Trophoblast cell (in vitro differentiated cells and primary cell): ENCODE results near the gene NGB.

Experiments
- DNase-seq, 2 donors: peaks; one replicate each; pipeline ENCODE4 v3.0.0-alpha.2; 2016
- H2AFZ ChIP-seq: 2 replicates; pipeline ENCODE4 v1.6.1; 2013; ENCODE audit warnings: low read length, moderate library complexity, mild to moderate bottlenecking; ENCODE audit not compliant: insufficient read depth, poor library complexity
- H2AK5ac ChIP-seq: 2 replicates; pipeline ENCODE4 v1.6.1; 2013; ENCODE audit warnings: mild to moderate bottlenecking, low read length
- H2BK120ac ChIP-seq: 2 replicates; pipeline ENCODE4 v1.6.1; 2013; ENCODE audit warnings: low read length, mild to moderate bottlenecking, moderate library complexity; ENCODE audit not compliant: insufficient read depth, poor library complexity
- H2BK12ac ChIP-seq: 2 replicates; pipeline ENCODE4 v1.6.1; 2013; ENCODE audit warnings: mild to moderate bottlenecking, low read length, moderate library complexity
- H2BK5ac ChIP-seq: 2 replicates; pipeline ENCODE4 v1.6.1; 2013; ENCODE audit warnings: low read length, low read depth, moderate library complexity, mild to moderate bottlenecking; ENCODE audit not compliant: poor library complexity
- H3K14ac ChIP-seq: 2 replicates; pipeline ENCODE4 v1.6.1; 2013; ENCODE audit warnings: mild to moderate bottlenecking, low read length
- H3K18ac ChIP-seq: 2 replicates; pipeline ENCODE4 v1.6.1; 2013; ENCODE audit warnings: mild to moderate bottlenecking, low read length
- H3K23ac ChIP-seq: 2 replicates; pipeline ENCODE4 v1.6.1; 2013; ENCODE audit warnings: low read length
- H3K27ac ChIP-seq: 2 replicates; pipeline ENCODE4 v1.5.1; 2013; ENCODE audit warnings: low read depth, mild to moderate bottlenecking, inconsistent platforms, low read length, moderate library complexity
- H3K27me3 ChIP-seq: 2 replicates; pipeline ENCODE4 v1.6.1; 2013; ENCODE audit warnings: inconsistent platforms, mild to moderate bottlenecking, low read length, moderate library complexity; ENCODE audit not compliant: insufficient read depth
- H3K36me3 ChIP-seq, 2 experiments: 1 replicate in 1 of 2; 2 replicates in 1 of 2; pipeline ENCODE4 v1.6.1; 2013; ENCODE audit warnings: low read length in 2 of 2, mild to moderate bottlenecking in 2 of 2, moderate library complexity in 1 of 2; ENCODE audit not compliant: insufficient read depth in 2 of 2, control insufficient read depth in 1 of 2
- H3K4ac ChIP-seq: 2 replicates; pipeline ENCODE4 v1.6.1; 2013; ENCODE audit warnings: low read depth, mild to moderate bottlenecking, low read length, moderate library complexity
- H3K4me1 ChIP-seq, 2 experiments: 1 replicate in 1 of 2; 2 replicates in 1 of 2; pipeline ENCODE4 v1.6.1; 2013; ENCODE audit warnings: low read length in 2 of 2, mild to moderate bottlenecking in 2 of 2, moderate library complexity in 1 of 2; ENCODE audit not compliant: insufficient read depth in 2 of 2, control insufficient read depth in 1 of 2
- H3K4me2 ChIP-seq: 2 replicates; pipeline ENCODE4 v1.6.1; 2013; ENCODE audit warnings: inconsistent platforms, mild to moderate bottlenecking, low read length, moderate library complexity
- H3K4me3 ChIP-seq: 2 replicates; pipeline ENCODE4 v1.5.1; 2013; ENCODE audit warnings: mild to moderate bottlenecking, low read depth, low read length, inconsistent platforms
- H3K79me1 ChIP-seq: one replicate; pipeline ENCODE4 v1.6.1; 2013; ENCODE audit warnings: low read length
- H3K79me2 ChIP-seq: 2 replicates; pipeline ENCODE4 v1.6.1; 2013; ENCODE audit warnings: low read length, mild to moderate bottlenecking; ENCODE audit not compliant: control insufficient read depth, insufficient read depth, poor library complexity
- H3K9ac ChIP-seq: 2 replicates; pipeline ENCODE4 v1.6.1; 2013; ENCODE audit warnings: mild to moderate bottlenecking, low read length
- H3K9me3 ChIP-seq: 2 replicates; pipeline ENCODE4 v1.6.1; 2013; ENCODE audit warnings: low read depth, mild to moderate bottlenecking, control low read depth, inconsistent platforms, low read length; ENCODE audit not compliant: insufficient read depth
- H4K12ac ChIP-seq: 2 replicates; pipeline ENCODE4 v1.6.1; 2013; ENCODE audit warnings: low read depth, mild to moderate bottlenecking, low read length, moderate library complexity
- H4K8ac ChIP-seq: 2 replicates; pipeline ENCODE4 v1.6.1; 2013; ENCODE audit warnings: low read depth, mild to moderate bottlenecking, low read length, moderate library complexity
- H4K91ac ChIP-seq: one replicate; pipeline ENCODE4 v1.6.1; 2013; ENCODE audit warnings: low read depth, mild to moderate bottlenecking, low read length, moderate library complexity
- WGBS: extraction: QIAGEN DNeasy Blood & Tissue Kit; methylation state at CpG from one replicate; pipeline ENCODE4 v1.1.7; 2013; ENCODE audit warnings: missing lambda C conversion rate; ENCODE audit not compliant: insufficient read length, insufficient coverage; ENCODE audit errors: extremely low coverage; 5-methylcytosine and 5-hydroxymethylcytosine counted together

Gene NGB

DNA sequence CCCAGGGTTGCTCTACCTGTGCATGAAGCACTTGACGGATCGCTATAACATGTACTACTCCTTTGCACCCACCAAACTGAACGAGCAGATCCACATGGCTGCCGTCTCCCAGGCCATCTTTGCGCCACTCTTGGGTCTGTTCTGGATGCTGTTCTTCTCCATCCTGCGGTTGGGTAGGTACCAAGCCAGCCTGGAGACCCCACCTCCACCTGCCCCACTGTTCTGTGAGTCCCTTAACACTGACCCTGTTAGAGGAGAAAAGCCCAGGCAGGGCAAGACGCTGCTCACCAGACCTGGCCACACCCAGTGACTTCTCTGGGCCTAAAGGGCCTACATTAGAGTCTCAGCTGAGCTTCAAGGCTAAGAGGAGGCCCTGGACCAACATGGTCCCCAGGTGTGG, 21.7 kb downstream of the NGB start:
- Histone ChIP-seq H3K9ac (no peak overlapping the region), H3K14ac (no peak overlapping the region), H3K27ac (no peak overlapping the region), H3K4ac (no peak overlapping the region), H3K79me2 (no peaks in the 10 kb centered on the region), H2BK120ac (no peak overlapping the region), H2AK5ac (no peak overlapping the region), H2BK12ac (no peak overlapping the region), H3K36me3 (no peaks in the 10 kb centered on the region), H3K4me2 (no peak overlapping the region), H4K12ac (no peak overlapping the region), H3K79me1 (no peaks in the 10 kb centered on the region), H3K9me3 (no peaks in the 10 kb centered on the region), H4K91ac (no peak overlapping the region), H2BK5ac (no peak overlapping the region), H3K4me3 (no peak overlapping the region), H2AFZ (no peak overlapping the region), H3K23ac (no peak overlapping the region), H3K18ac (no peak overlapping the region), H4K8ac (no peak overlapping the region), H3K27me3 (peaks cover 2% of the 10 kb centered on the region), H3K4me1 (no peaks in the 10 kb centered on the region)
- no peak for DNase-seq
- no CpG with 5 or more reads among the region's 7 CpGs for WGBS

- no peak overlapping the region for H2AK5ac ChIP-seq
These were observed 22.3 kb downstream of the NGB start for GRCh38 chr14:77248666-77249065.

GRCh38 chr14:77246784-77247183, 24.2 kb downstream of the NGB start:
- no peaks in the 10 kb centered on the region for H3K4me1 ChIP-seq
- no peak overlapping the region for H3K9ac ChIP-seq
- H2AK5ac ChIP-seq, result no peak overlapping the region
- no peak overlapping the region for H3K27ac ChIP-seq
- no peak overlapping the region for H3K4me3 ChIP-seq
- H4K12ac ChIP-seq, result no peak overlapping the region
- H3K79me2 ChIP-seq, result no peaks in the 10 kb centered on the region
- peaks cover 2% of the 10 kb centered on the region for H3K27me3 ChIP-seq
- H3K4me2 ChIP-seq, result no peak overlapping the region
- no peak overlapping the region for H4K91ac ChIP-seq
- H3K23ac ChIP-seq, result no peak overlapping the region
- H3K4ac ChIP-seq, result no peak overlapping the region
- WGBS, result no CpG with 5 or more reads among the region's 1 CpG
- no peak overlapping the region for H2BK120ac ChIP-seq
- no peaks in the 10 kb centered on the region for H3K79me1 ChIP-seq
- H3K14ac ChIP-seq, result no peak overlapping the region
- DNase-seq, result no peak
- H2BK5ac ChIP-seq, result no peak overlapping the region
- no peak overlapping the region for H4K8ac ChIP-seq
- no peak overlapping the region for H2AFZ ChIP-seq
- peaks cover 2% of the 10 kb centered on the region for H3K9me3 ChIP-seq
- H3K18ac ChIP-seq, result no peak overlapping the region
- H3K36me3 ChIP-seq, result no peaks in the 10 kb centered on the region
- H2BK12ac ChIP-seq, result no peak overlapping the region

More at GRCh38 chr14:77248666-77249065, 22.3 kb downstream of the NGB start:
- no CpG with 5 or more reads among the region's 7 CpGs for WGBS
- Histone ChIP-seq H2AFZ (no peak overlapping the region), H3K18ac (no peak overlapping the region), H2BK5ac (no peak overlapping the region), H3K27ac (no peak overlapping the region), H3K9ac (no peak overlapping the region), H3K4me1 (no peaks in the 10 kb centered on the region), H3K9me3 (peaks cover under 1% of the 10 kb centered on the region), H2BK12ac (no peak overlapping the region), H3K4me2 (no peak overlapping the region), H4K12ac (no peak overlapping the region), H3K79me1 (no peaks in the 10 kb centered on the region), H3K4ac (no peak overlapping the region), H3K79me2 (no peaks in the 10 kb centered on the region), H3K4me3 (no peak overlapping the region), H4K91ac (no peak overlapping the region), H4K8ac (no peak overlapping the region), H3K36me3 (no peaks in the 10 kb centered on the region), H3K14ac (no peak overlapping the region), H2BK120ac (no peak overlapping the region), H3K27me3 (peaks cover 2% of the 10 kb centered on the region), H3K23ac (no peak overlapping the region)
- DNase-seq, result no peak

DNA sequence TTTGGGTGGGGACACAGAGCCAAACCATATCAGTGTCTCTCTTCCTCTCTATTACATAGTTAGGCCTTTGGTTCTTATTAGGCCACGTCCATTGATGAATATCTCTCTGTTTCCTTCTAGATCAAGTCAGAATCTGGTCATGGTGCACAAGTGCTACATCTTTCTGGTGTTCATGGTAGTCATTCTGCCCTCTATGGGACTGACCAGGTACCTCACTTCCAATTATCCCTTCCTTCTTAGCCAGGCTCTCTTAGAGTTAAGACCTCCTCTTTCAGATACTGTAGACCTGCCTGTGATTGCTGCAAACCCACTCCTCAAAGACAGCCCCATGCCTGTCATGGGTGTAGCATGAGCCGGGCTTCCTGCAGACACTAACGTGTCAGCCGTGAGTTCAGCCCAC, 25.2 kb downstream of the NGB start:
- WGBS, result no CpG with 5 or more reads among the region's 4 CpGs
- Histone ChIP-seq H3K4me2 (no peak overlapping the region), H3K18ac (no peak overlapping the region), H2AK5ac (no peak overlapping the region), H2BK5ac (no peak overlapping the region), H3K27me3 (peaks cover 2% of the 10 kb centered on the region), H3K27ac (no peak overlapping the region), H2BK12ac (no peak overlapping the region), H3K79me2 (no peaks in the 10 kb centered on the region), H3K23ac (no peak overlapping the region), H3K36me3 (no peaks in the 10 kb centered on the region), H3K4ac (no peak overlapping the region), H3K9ac (no peak overlapping the region), H2AFZ (no peak overlapping the region), H4K8ac (no peak overlapping the region), H3K14ac (no peak overlapping the region), H4K91ac (no peak overlapping the region), H3K9me3 (peaks cover 2% of the 10 kb centered on the region), H2BK120ac (no peak overlapping the region), H3K4me3 (no peak overlapping the region), H3K79me1 (no peaks in the 10 kb centered on the region), H4K12ac (no peak overlapping the region), H3K4me1 (no peaks in the 10 kb centered on the region)
- no peak for DNase-seq
